Neuronal stem cell (in vitro differentiated cells): ENCODE results near the gene RNF152.
A peak's percentile ranks its signal among the peaks of the same experiment; 100 is the strongest.

ENCODE experiments used
- DNase-seq: peaks from one replicate; pipeline ENCODE4 v3.0.0-alpha.2; 2013; ENCODE audit warnings: low spot score
- H2AFZ ChIP-seq: one replicate; pipeline ENCODE4 v1.6.1; 2013; ENCODE audit warnings: mild to moderate bottlenecking, low read length, inconsistent platforms
- H2AK5ac ChIP-seq: 2 replicates; pipeline ENCODE4 v1.6.1; 2013; ENCODE audit warnings: low read depth, mild to moderate bottlenecking, inconsistent platforms, low read length, moderate library complexity, mixed read lengths
- H2BK120ac ChIP-seq: 2 replicates; pipeline ENCODE4 v1.6.1; 2013; ENCODE audit warnings: low read depth, mild to moderate bottlenecking, inconsistent platforms, low read length, moderate library complexity, mixed read lengths
- H2BK12ac ChIP-seq: one replicate; pipeline ENCODE4 v1.6.1; 2013; ENCODE audit warnings: low read length, inconsistent platforms
- H2BK15ac ChIP-seq: 2 replicates; pipeline ENCODE4 v1.6.1; 2013; ENCODE audit warnings: mild to moderate bottlenecking, low read length, inconsistent platforms, mixed read lengths
- H2BK5ac ChIP-seq: one replicate; pipeline ENCODE4 v1.6.1; 2013; ENCODE audit warnings: inconsistent platforms, mild to moderate bottlenecking, low read length, moderate library complexity
- H3K14ac ChIP-seq: one replicate; pipeline ENCODE4 v1.6.1; 2013; ENCODE audit warnings: low read length, inconsistent platforms
- H3K18ac ChIP-seq: 2 replicates; pipeline ENCODE4 v1.6.1; 2013; ENCODE audit warnings: low read length, inconsistent platforms
- H3K23ac ChIP-seq: 2 replicates; pipeline ENCODE4 v1.6.1; 2013; ENCODE audit warnings: low read depth, mild to moderate bottlenecking, mixed read lengths, low read length, inconsistent platforms; ENCODE audit not compliant: poor library complexity
- H3K27ac ChIP-seq: replicated peaks from 3 replicates; pipeline ENCODE4 v1.5.1; 2013; ENCODE audit warnings: low read length, inconsistent platforms
- H3K27me3 ChIP-seq, 3 experiments: 2 replicates each; pipeline ENCODE4 v1.6.1; 2013; ENCODE audit warnings: low read length in 3 of 3, mild to moderate bottlenecking in 2 of 3, inconsistent platforms in 1 of 3, low read depth in 1 of 3, mixed read lengths in 1 of 3, moderate library complexity in 1 of 3; ENCODE audit not compliant: control insufficient read depth in 3 of 3, insufficient read depth in 3 of 3
- H3K36me3 ChIP-seq, 2 donors: replicated peaks in 1 of 2; 2 replicates each; pipeline ENCODE4 v1.6.1; 2013; ENCODE audit warnings: low read length in 2 of 2; ENCODE audit not compliant: control insufficient read depth in 2 of 2, insufficient read depth in 2 of 2
- H3K4ac ChIP-seq: 2 replicates; pipeline ENCODE4 v1.6.1; 2013; ENCODE audit warnings: inconsistent platforms, mild to moderate bottlenecking, low read length, moderate library complexity
- H3K4me1 ChIP-seq, 2 donors: 1 replicate in 1 of 2; 2 replicates in 1 of 2; pipeline ENCODE4 v1.6.1; 2013; ENCODE audit warnings: low read length in 2 of 2, low read depth in 1 of 2; ENCODE audit not compliant: control insufficient read depth in 2 of 2, insufficient read depth in 1 of 2
- H3K4me2 ChIP-seq: one replicate; pipeline ENCODE4 v1.6.1; 2013; ENCODE audit warnings: mild to moderate bottlenecking, low read length, inconsistent platforms; ENCODE audit not compliant: insufficient read depth, poor library complexity, severe bottlenecking
- H3K4me3 ChIP-seq, 2 donors: 2 replicates each; pipeline ENCODE4 v1.5.1; 2013; ENCODE audit warnings: low read length in 2 of 2, mild to moderate bottlenecking in 2 of 2, inconsistent platforms in 1 of 2, moderate library complexity in 1 of 2
- H3K79me1 ChIP-seq: one replicate; pipeline ENCODE4 v1.6.1; 2013; ENCODE audit warnings: low read depth, mild to moderate bottlenecking, inconsistent platforms, low read length, moderate library complexity
- H3K9ac ChIP-seq: one replicate; pipeline ENCODE4 v1.6.1; 2013; ENCODE audit warnings: mild to moderate bottlenecking, low read depth, low read length, inconsistent platforms; ENCODE audit not compliant: poor library complexity
- H3K9me3 ChIP-seq, 2 donors: replicated peaks in 1 of 2; 2 replicates each; pipeline versions ENCODE3 to v1.6.1; 2013; ENCODE audit warnings: low read length in 2 of 2, mild to moderate bottlenecking in 2 of 2, inconsistent platforms in 1 of 2, low read depth in 1 of 2, mixed read lengths in 1 of 2, moderate library complexity in 1 of 2; ENCODE audit not compliant: control insufficient read depth in 2 of 2, insufficient read depth in 1 of 2
- H4K8ac ChIP-seq: one replicate; pipeline ENCODE4 v1.6.1; 2013; ENCODE audit warnings: low read depth, mild to moderate bottlenecking, inconsistent platforms, low read length, moderate library complexity
- H4K91ac ChIP-seq: one replicate; pipeline ENCODE4 v1.6.1; 2013; ENCODE audit warnings: low read length, low read depth, mild to moderate bottlenecking, inconsistent platforms; ENCODE audit not compliant: poor library complexity
- WGBS, 2 donors: extraction: QIAGEN DNeasy Blood & Tissue Kit; methylation state at CpG; one replicate each; pipeline ENCODE4 v1.1.7; 2013; ENCODE audit warnings: missing lambda C conversion rate in 2 of 2, mixed read lengths in 1 of 2; ENCODE audit not compliant: insufficient read length in 2 of 2, insufficient replicate concordance in 1 of 2; ENCODE audit errors: extremely low coverage in 2 of 2; 5-methylcytosine and 5-hydroxymethylcytosine counted together

RNF152 gene

DNA sequence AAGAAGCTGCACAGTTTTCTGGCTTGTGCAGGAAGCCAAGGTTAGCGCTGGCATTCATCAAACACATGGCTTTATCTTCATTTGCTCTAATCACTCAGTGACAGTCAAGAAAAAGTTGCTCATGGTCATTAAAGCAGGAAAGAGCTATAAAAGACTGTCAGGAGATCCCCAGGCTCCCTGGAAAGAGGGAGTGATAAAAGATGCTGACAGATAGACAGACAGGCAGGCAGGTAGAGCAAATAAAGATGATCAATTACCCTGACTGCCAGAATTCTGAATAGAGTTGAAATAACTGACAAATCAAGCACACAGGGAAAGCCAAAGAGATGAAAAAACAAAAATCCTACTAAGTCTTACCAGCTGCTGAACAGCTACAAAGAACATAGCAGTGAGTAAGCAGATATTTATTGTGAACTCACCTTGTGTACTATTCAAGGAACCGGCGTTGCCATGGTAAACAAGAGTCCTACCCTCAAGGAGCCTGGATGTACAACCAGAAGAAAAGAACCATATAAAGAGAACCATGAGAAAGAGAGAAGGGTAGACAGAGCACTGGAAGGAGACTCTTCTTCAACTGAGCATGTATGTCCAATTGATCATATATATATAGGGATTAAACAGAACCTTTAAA, 68.0 kb downstream of the RNF152 start:
- no peak for DNase-seq
- Histone ChIP-seq H3K9me3 (peaks cover 0 to 1% of the 10 kb centered on the region in 2 donors), H3K4me3 (no peak overlapping the region)

GRCh38 chr18:61823595-61823994, 69.2 kb downstream of the RNF152 start:
- Histone ChIP-seq H3K14ac (no peak overlapping the region), H2AK5ac (no peak overlapping the region), H3K9me3 (peaks cover 0 to 1% of the 10 kb centered on the region in 2 donors), H3K4me2 (no peak overlapping the region), H4K91ac (no peak overlapping the region), H3K4ac (no peak overlapping the region), H2BK15ac (no peak overlapping the region), H3K27ac (no peak overlapping the region), H3K23ac (peak overlapping the region; percentile 30), H3K36me3 (peaks cover 0 to 3% of the 10 kb centered on the region in 2 donors), H4K8ac (no peak overlapping the region), H3K18ac (no peak overlapping the region), H3K27me3 (no peaks in the 10 kb centered on the region), H2BK120ac (no peak overlapping the region), H2AFZ (no peak overlapping the region), H3K4me1 (no peaks in the 10 kb centered on the region), H2BK12ac (no peak overlapping the region), H3K4me3 (no peak overlapping the region), H3K9ac (no peak overlapping the region), H3K79me1 (peaks cover 3% of the 10 kb centered on the region), H2BK5ac (no peak overlapping the region)
- no peak for DNase-seq
- no CpG with 5 or more reads among the region's 3 CpGs for WGBS, 2 donors

More for the DNA sequence above, 68.0 kb downstream of the RNF152 start:
- Histone ChIP-seq H3K36me3 (peaks cover 0 to 3% of the 10 kb centered on the region in 2 donors), H3K4me1 (no peaks in the 10 kb centered on the region), H4K8ac (no peak overlapping the region), H3K4me2 (no peak overlapping the region), H2BK5ac (no peak overlapping the region), H3K4ac (no peak overlapping the region), H4K91ac (no peak overlapping the region), H3K18ac (no peak overlapping the region), H3K23ac (no peak overlapping the region), H2AFZ (no peak overlapping the region), H2BK12ac (no peak overlapping the region), H2BK120ac (no peak overlapping the region), H3K14ac (no peak overlapping the region), H2BK15ac (no peak overlapping the region), H2AK5ac (no peak overlapping the region), H3K27me3 (no peaks in the 10 kb centered on the region), H3K9ac (no peak overlapping the region), H3K27ac (no peak overlapping the region), H3K79me1 (peaks cover 3% of the 10 kb centered on the region)
- no CpG with 5 or more reads among the region's 3 CpGs for WGBS, 2 donors

GRCh38 chr18:61822879-61823278, 69.9 kb downstream of the RNF152 start:
- Histone ChIP-seq H2AFZ (no peak overlapping the region), H3K9me3 (peaks cover 0 to 1% of the 10 kb centered on the region in 2 donors), H3K4ac (no peak overlapping the region), H3K79me1 (peaks cover 3% of the 10 kb centered on the region), H2AK5ac (no peak overlapping the region), H2BK120ac (no peak overlapping the region), H2BK12ac (no peak overlapping the region), H3K4me3 (no peak overlapping the region), H3K18ac (no peak overlapping the region), H3K9ac (no peak overlapping the region), H4K8ac (no peak overlapping the region), H3K27ac (no peak overlapping the region), H3K14ac (no peak overlapping the region), H3K4me1 (no peaks in the 10 kb centered on the region), H3K23ac (no peak overlapping the region), H4K91ac (no peak overlapping the region), H2BK5ac (no peak overlapping the region), H3K36me3 (peaks cover 0 to 3% of the 10 kb centered on the region in 2 donors), H2BK15ac (no peak overlapping the region), H3K4me2 (no peak overlapping the region), H3K27me3 (no peaks in the 10 kb centered on the region)
- DNase-seq, result no peak
- WGBS, 2 donors, result no CpG with 5 or more reads among the region's 4 CpGs

GRCh38 chr18:61821748-61822147, 71.1 kb downstream of the RNF152 start:
- WGBS, 2 donors, result no CpG with 5 or more reads among the region's 4 CpGs
- H3K18ac ChIP-seq, result no peak overlapping the region
- no peak overlapping the region for H4K91ac ChIP-seq
- H2BK15ac ChIP-seq, result no peak overlapping the region
- DNase-seq, result no peak
- no peak overlapping the region for H3K9ac ChIP-seq
- H3K27ac ChIP-seq, result no peak overlapping the region
- H2BK120ac ChIP-seq, result no peak overlapping the region
- H3K36me3 ChIP-seq, result peaks cover 0 to 3% of the 10 kb centered on the region in 2 donors
- no peaks in the 10 kb centered on the region for H3K27me3 ChIP-seq
- no peak overlapping the region for H3K23ac ChIP-seq
- H4K8ac ChIP-seq, result no peak overlapping the region
- H3K14ac ChIP-seq, result no peak overlapping the region
- peaks cover 0 to 1% of the 10 kb centered on the region in 2 donors for H3K9me3 ChIP-seq
- H3K4me3 ChIP-seq, result no peak overlapping the region
- H2BK5ac ChIP-seq, result no peak overlapping the region
- no peak overlapping the region for H2AK5ac ChIP-seq
- H3K79me1 ChIP-seq, result peaks cover 3% of the 10 kb centered on the region
- no peak overlapping the region for H3K4ac ChIP-seq
- H3K4me2 ChIP-seq, result no peak overlapping the region
- H2BK12ac ChIP-seq, result no peak overlapping the region
- H2AFZ ChIP-seq, result no peak overlapping the region
- H3K4me1 ChIP-seq, result no peaks in the 10 kb centered on the region
